Immature natural killer cell (primary cell): ENCODE data around the gene CSMD2. TPM values are rescaled to one million over a fixed set of nuclear protein-coding genes. Genes with fewer than 3 reads are reported as not detected.

Experiments
- DNase-seq, 3 donors: peaks; one replicate each; pipeline ENCODE4 v3.0.0; 2022; ENCODE audit warnings: mixed read lengths in 1 of 3
- H3K27ac Mint-ChIP-seq, 6 donors: one replicate each; pipeline ENCODE4 v1.8.0; 2020; ENCODE audit warnings: mixed read lengths in 6 of 6, mild to moderate bottlenecking in 5 of 6, inconsistent platforms in 4 of 6, moderate library complexity in 3 of 6
- H3K27me3 Mint-ChIP-seq, 3 donors: one replicate each; pipeline ENCODE4 v1.8.0; 2020 to 2021; ENCODE audit warnings: low read depth in 3 of 3, mild to moderate bottlenecking in 3 of 3, mixed read lengths in 3 of 3, moderate library complexity in 3 of 3, inconsistent platforms in 1 of 3
- H3K36me3 Mint-ChIP-seq, 3 donors: one replicate each; pipeline ENCODE4 v1.8.0; 2020; ENCODE audit warnings: mixed read lengths in 3 of 3, inconsistent platforms in 2 of 3, mild to moderate bottlenecking in 2 of 3
- H3K4me1 Mint-ChIP-seq, 2 donors: one replicate each; pipeline ENCODE4 v1.8.0; 2020; ENCODE audit warnings: inconsistent platforms in 2 of 2, mild to moderate bottlenecking in 2 of 2, mixed read lengths in 2 of 2, moderate library complexity in 1 of 2
- H3K4me3 Mint-ChIP-seq, 5 donors: one replicate each; pipeline ENCODE4 v1.8.0; 2020; ENCODE audit warnings: mild to moderate bottlenecking in 5 of 5, mixed read lengths in 5 of 5, inconsistent platforms in 3 of 5, moderate library complexity in 3 of 5
- H3K9me3 Mint-ChIP-seq, 6 donors: one replicate each; pipeline ENCODE4 v1.8.0; 2020; ENCODE audit warnings: mild to moderate bottlenecking in 6 of 6, mixed read lengths in 6 of 6, inconsistent platforms in 4 of 6, moderate library complexity in 3 of 6
- polyA plus RNA-seq, 3 donors: library from polyadenylated mRNA; unstranded; fragments of 300-500 nt; fragmentation: Illumina TruSeq; gene quantifications; one replicate each; pipeline ENCODE4 v1.2.3, GENCODE V29; 2021

CSMD2 gene
- polyA plus RNA-seq, 3 donors from 2014 or later, result not detected

DNA sequence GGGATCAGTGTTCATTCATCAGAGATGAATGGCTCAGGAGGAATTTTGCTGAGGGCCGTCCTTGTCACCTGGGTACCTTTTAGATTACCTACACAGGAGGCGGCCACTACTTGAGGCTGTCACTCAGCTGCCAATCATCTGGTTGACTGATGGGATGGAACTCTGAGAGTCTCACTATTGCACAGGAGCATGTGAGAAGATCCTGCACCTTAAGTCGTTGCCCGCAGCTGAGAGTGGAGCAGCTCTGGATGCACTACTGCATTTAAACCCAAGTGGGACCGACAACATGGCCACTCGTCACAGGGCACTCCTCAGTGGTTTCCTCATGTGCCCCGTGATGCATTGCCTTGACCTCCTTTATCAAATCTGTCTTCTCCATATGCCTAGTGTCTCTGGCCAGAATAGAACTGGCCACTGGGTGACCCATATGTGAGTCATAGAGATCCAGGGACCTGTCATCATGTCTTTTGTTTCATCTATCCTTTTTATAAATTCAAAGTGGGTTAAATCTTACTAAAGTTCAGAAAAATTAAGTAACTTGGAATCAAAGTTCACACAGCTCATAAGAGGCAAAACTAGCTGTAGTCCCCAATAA is 527.1 kb downstream of the CSMD2 start:
- no peak for DNase-seq
- Mint-ChIP-seq H3K9me3 (no peaks in the 10 kb centered on the region), H3K27ac (no peak overlapping the region), H3K4me1 (peaks cover 0 to 4% of the 10 kb centered on the region in 2 donors), H3K4me3 (no peak overlapping the region), H3K36me3 (no peaks in the 10 kb centered on the region), H3K27me3 (peaks cover 2 to 14% (median 9%) of the 10 kb centered on the region in 3 donors)

DNA sequence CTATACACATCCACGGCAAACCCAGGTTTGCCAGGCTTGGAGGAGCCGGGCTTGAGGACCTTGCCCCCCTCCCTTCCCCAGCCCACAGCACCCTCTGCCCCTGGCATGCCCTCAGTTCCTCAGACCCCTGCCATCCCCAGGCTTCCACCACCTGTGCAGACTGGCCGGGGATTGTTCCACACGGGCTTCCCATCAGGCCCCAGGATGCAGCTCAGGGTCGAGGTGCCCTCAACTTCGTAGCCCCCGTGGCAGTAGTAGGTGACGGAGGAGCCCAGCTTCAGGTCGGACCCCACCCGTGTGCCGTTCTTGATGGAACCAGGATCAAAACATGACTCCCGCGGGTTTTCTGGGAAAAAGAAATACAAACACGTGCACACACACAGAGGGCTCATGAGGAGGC is 528.8 kb downstream of the CSMD2 start:
- no peak overlapping the region for H3K4me3 Mint-ChIP-seq
- H3K4me1 Mint-ChIP-seq, result peaks cover 0 to 4% of the 10 kb centered on the region in 2 donors
- peaks cover 0 to 9% (median 9%) of the 10 kb centered on the region in 3 donors for H3K27me3 Mint-ChIP-seq
- no peaks in the 10 kb centered on the region for H3K36me3 Mint-ChIP-seq
- no peaks in the 10 kb centered on the region for H3K9me3 Mint-ChIP-seq
- DNase-seq, result no peak
- no peak overlapping the region for H3K27ac Mint-ChIP-seq

DNA sequence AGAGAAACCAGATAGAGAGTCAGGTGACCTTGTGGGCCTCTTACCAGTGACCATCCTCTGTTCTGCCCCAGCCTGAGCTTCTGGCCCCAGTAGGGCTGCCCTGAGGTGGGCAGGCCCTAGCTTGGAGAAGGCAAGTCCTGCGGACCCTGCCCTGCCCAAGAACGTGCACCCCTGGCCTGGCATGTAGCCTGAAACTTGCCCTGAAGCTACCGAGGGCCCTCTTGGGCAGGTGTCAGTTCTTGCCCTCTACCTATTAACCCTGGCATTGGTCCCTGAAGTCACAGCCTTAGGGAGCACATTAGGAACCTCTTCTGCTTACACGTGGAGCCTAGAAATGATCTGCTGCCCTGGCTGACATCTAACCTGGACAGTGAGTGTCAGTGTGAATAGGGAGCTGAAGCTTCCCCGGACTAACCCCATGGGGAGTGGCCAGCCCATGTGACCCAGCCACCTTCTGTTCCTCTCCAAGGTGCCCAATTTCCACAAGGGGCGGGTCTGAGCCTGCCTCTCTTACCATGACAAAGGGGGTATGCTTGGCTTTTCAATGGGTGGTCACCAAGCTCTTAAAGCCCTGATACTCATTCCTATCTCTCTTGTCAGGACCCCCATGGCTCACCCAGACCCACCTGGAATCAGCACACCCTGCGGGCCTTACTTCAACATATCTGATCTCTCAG is 529.6 kb downstream of the CSMD2 start:
- H3K27me3 Mint-ChIP-seq, result peaks cover 0 to 9% (median 9%) of the 10 kb centered on the region in 3 donors
- no peak overlapping the region for H3K27ac Mint-ChIP-seq
- H3K36me3 Mint-ChIP-seq, result no peaks in the 10 kb centered on the region
- H3K9me3 Mint-ChIP-seq, result no peaks in the 10 kb centered on the region
- peaks cover 0 to 4% of the 10 kb centered on the region in 2 donors for H3K4me1 Mint-ChIP-seq
- no peak for DNase-seq
- H3K4me3 Mint-ChIP-seq, result no peak overlapping the region

DNA sequence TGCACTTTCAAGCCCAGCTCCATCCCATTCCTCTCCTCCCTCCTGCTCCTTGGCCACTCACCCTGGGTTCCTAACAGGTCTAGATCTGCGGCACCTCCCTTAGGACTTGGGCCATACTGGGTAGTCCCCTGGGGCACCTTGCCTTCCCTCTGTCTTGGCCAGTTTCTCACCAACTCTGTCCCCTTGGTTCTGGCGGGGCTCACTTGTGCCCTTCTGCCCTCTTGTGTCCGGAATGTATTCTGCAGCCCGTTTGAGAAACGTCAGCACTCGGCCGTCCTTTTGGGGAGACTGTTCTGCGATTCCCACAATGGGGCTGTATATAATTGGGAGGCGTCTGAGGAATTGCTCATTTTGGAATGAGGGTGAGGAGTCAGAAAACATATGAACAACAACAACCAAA is 530.2 kb downstream of the CSMD2 start:
- Mint-ChIP-seq H3K27me3 (peaks cover 0 to 9% (median 9%) of the 10 kb centered on the region in 3 donors), H3K9me3 (no peaks in the 10 kb centered on the region), H3K36me3 (no peaks in the 10 kb centered on the region)

DNA sequence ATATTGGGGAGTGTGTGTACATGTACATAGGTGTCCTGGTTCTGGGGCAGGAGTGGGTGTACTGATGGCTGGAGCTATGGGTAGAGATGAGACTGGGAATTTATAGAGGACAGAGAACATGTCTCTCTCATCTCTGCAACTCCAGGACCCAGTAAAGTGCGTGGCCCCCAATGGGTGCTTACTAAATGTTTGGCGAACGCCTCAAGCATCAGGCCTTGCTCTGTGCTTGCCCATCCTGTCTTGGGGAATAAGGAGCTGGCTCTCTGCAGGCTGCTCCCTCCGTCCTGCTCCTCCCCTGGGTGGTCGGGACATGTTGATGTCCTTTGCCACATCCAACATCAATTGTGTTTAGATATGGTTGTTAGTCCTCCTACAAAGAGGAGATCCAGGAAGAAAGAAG is 530.9 kb downstream of the CSMD2 start:
- H3K9me3 Mint-ChIP-seq, result no peaks in the 10 kb centered on the region

More for the DNA sequence above, 530.2 kb downstream of the CSMD2 start:
- Mint-ChIP-seq H3K4me3 (no peak overlapping the region), H3K4me1 (peaks cover 0 to 4% of the 10 kb centered on the region in 2 donors), H3K27ac (no peak overlapping the region)
- no peak for DNase-seq

DNA sequence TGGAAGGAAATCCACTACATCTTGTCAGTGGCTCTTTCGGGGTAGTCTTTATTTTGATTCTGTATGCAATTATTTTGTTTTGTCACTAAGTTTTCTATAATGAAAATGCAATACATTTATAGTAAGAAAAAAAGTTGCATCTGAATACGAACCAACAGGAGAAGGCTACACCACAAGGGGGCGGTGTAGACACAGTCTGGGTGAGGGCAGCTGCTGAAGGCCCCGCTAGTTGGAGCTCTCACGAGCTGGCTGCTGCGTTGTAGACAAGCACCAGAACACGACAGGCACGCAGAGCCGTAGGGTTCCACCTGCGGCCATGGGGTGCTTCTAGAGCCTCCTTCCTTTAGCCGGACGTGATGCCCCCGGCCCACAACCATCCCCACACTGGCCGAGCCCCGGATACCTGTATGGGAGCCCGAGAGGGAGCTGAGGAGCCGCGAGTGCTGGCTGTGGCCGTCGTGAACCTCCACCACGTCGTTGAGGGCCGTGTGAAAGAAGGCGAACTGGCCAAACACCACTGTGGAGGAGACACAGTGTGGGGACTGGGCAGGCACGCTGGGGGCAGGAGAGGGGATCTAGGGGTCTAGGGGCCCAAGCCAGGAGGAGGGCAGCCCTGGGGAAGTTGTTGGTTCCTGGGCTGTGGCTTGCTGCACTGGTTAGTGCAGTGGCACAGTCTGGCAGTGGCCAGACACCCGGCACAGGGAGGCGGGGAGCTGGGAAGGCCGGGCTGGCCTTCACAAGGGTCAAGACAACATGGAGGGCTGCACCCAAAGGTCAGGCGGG is 531.8 kb downstream of the CSMD2 start:
- peak; percentile 61 to 67 (median 64) for DNase-seq
- H3K36me3 Mint-ChIP-seq, result no peaks in the 10 kb centered on the region
- no peaks in the 10 kb centered on the region for H3K9me3 Mint-ChIP-seq
- H3K27me3 Mint-ChIP-seq, result peaks cover under 1 to 10% (median 8%) of the 10 kb centered on the region in 3 donors
- H3K4me1 Mint-ChIP-seq, result peaks cover 0 to 4% of the 10 kb centered on the region in 2 donors
- H3K4me3 Mint-ChIP-seq, result peak overlapping the region in 1 of 5 donors; percentile 27
- no peak overlapping the region for H3K27ac Mint-ChIP-seq

More for the DNA sequence above, 530.9 kb downstream of the CSMD2 start:
- Mint-ChIP-seq H3K36me3 (no peaks in the 10 kb centered on the region), H3K4me1 (peaks cover 0 to 4% of the 10 kb centered on the region in 2 donors), H3K27me3 (peaks cover 0 to 9% (median 9%) of the 10 kb centered on the region in 3 donors), H3K4me3 (no peak overlapping the region), H3K27ac (no peak overlapping the region)
- DNase-seq, result no peak

DNA sequence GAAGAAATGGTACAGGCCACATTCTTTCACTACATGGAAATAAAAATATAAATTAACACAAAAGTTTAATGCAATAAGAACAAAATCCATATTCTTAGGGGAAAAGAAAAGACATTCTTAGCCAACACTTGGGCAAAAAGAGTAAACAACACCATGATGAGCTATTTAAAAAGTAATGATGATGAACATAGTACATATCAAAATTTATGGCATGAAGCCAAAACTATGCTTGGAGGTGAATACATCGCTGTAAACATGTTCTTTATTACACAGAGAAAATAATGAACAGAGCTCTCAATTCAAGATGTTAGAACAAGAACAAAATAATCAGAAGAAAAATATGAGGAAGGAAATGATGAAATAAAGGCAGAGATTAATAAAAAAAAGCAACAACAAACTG is 534.3 kb downstream of the CSMD2 start:
- no peak for DNase-seq
- H3K9me3 Mint-ChIP-seq, result peaks cover 0 to 2% (median 0%) of the 10 kb centered on the region in 6 donors
- peaks cover 0 to 4% of the 10 kb centered on the region in 2 donors for H3K4me1 Mint-ChIP-seq
- H3K4me3 Mint-ChIP-seq, result no peak overlapping the region
- no peak overlapping the region for H3K27ac Mint-ChIP-seq
- no peaks in the 10 kb centered on the region for H3K36me3 Mint-ChIP-seq
- H3K27me3 Mint-ChIP-seq, result peaks cover 2 to 13% (median 12%) of the 10 kb centered on the region in 3 donors

DNA sequence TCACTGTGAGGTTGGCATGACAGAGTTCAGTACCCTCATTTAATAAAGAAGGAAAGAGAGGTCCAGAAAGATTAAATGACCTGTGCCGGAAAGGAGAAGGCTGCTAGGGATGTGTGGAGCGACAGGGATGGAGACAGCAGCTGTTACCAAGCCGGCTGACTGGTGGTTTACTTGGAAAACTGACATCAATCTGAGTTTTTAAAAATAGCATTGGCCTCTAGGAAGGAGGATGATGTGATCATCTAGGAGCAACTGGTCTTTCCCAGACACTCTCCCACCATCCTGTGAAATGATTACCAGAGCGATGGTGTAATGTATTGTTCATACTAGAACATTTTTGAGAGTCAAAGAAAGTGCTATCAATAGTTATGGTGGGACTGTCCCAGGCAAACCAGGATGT is 538.2 kb downstream of the CSMD2 start:
- Mint-ChIP-seq H3K9me3 (peaks cover 0 to 2% (median 0%) of the 10 kb centered on the region in 6 donors), H3K4me3 (no peak overlapping the region), H3K4me1 (no peaks in the 10 kb centered on the region), H3K27ac (no peak overlapping the region), H3K36me3 (no peaks in the 10 kb centered on the region), H3K27me3 (peaks cover 4 to 9% (median 5%) of the 10 kb centered on the region in 3 donors)
- DNase-seq, result no peak

DNA sequence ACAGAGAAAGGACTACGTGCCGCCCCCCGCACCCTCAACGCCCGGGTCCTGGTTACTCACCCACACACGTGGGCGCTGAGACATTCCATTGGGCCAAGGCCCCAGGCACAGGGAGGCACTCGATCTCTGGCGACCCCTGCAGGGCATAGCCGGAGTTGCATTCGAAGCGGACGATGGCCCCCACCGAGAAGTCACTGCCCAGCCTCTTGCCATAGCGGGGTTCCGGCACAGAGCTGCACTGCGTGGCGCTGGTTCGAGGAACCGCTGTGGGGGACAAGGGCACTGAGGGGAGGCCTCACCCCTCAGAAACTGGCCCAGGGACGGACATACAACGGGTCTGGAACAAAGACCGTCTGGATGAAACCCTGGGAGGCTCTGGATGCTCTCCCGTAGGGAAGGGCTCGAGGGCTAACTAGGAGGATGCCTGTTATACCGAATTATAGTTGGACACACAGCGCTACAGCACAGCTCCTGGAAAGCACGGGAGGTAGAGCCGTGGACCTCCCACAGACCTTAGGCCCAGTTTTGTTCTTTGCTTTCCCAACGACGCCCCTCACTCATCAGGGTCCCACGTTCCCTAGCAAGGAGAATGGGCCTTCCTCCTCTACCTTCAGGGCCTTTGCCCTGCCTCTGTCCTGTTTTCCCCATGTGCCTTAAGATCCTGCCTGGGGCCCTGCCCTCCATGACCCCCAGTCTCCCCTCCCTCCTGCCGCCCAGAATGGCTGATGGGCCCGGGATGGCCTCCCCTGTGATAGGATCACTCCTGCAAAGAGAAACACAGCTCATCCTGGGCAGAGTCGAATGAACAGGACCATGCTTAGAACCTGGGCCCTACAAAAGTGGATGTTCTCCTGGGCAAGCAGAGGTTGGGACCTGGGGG is 539.8 kb downstream of the CSMD2 start:
- H3K27me3 Mint-ChIP-seq, result peaks cover 4 to 8% (median 5%) of the 10 kb centered on the region in 3 donors
- no peak for DNase-seq
- H3K4me3 Mint-ChIP-seq, result no peak overlapping the region
- no peak overlapping the region for H3K27ac Mint-ChIP-seq
- peaks cover 0 to 2% (median 0%) of the 10 kb centered on the region in 6 donors for H3K9me3 Mint-ChIP-seq
- no peaks in the 10 kb centered on the region for H3K36me3 Mint-ChIP-seq
- H3K4me1 Mint-ChIP-seq, result no peaks in the 10 kb centered on the region

DNA sequence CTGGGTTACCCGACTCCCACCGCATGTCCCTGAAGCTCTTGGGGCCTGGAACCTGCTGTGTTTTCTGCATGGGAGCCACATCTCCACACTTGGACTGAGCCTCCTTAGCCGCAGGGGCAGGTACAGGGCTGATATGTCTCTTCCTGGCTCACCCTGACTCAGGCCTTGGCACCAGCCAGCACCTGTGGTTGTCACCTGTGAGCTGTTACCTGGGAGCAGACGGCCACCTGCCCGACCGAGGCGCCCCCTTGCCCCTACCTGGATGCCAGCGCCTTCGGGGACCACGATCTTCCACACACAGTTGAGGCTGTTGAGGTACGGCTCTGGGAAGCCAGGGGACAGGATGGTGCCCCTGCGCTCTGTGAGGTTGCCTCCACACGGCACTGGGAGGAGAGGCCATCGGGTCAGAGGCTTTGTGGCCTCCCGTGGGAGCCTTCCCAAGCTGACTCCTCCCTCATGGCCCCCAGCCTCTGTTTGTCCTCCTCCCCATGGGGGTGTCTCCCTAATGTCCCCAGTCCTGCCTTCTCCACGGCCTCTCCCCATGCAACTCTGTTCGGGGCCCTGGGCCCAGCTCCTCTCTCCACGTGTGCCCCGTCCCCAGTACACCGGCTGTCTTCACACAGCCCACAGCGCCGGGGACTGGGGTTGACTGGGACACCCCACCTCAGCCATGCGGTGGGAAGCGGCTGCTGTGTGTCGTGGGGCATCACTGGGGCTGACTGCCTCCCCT is 540.6 kb downstream of the CSMD2 start:
- H3K27ac Mint-ChIP-seq, result no peak overlapping the region

DNA sequence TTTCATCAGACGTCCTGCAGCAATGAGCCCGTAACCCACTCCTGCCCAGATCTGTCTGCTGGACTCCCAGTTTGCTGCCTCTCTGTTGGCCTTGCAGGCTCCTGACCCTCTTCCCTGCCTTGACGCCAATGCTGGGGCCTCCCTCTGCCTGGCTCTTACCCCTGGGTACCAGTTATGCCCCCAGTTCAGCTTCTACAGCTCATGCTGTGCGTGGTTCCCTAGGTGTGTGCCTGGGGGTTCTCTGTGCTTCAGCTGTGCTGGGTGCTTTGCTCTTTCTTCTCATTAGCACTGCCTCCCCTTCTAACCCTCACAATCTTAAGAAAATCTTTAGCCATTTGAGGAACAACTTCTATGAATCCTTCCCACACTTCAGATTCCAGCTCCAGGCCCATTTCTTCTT is 541.2 kb downstream of the CSMD2 start:
- Mint-ChIP-seq H3K9me3 (peaks cover 0 to 2% (median 0%) of the 10 kb centered on the region in 6 donors), H3K27ac (no peak overlapping the region), H3K27me3 (peaks cover 4 to 8% (median 5%) of the 10 kb centered on the region in 3 donors), H3K4me3 (no peak overlapping the region), H3K36me3 (no peaks in the 10 kb centered on the region), H3K4me1 (no peaks in the 10 kb centered on the region)
- DNase-seq, result no peak

More for the DNA sequence above, 540.6 kb downstream of the CSMD2 start:
- peaks cover 0 to 2% (median 0%) of the 10 kb centered on the region in 6 donors for H3K9me3 Mint-ChIP-seq
- no peaks in the 10 kb centered on the region for H3K4me1 Mint-ChIP-seq
- no peak overlapping the region for H3K4me3 Mint-ChIP-seq
- DNase-seq, result no peak
- peaks cover 4 to 8% (median 5%) of the 10 kb centered on the region in 3 donors for H3K27me3 Mint-ChIP-seq
- no peaks in the 10 kb centered on the region for H3K36me3 Mint-ChIP-seq

DNA sequence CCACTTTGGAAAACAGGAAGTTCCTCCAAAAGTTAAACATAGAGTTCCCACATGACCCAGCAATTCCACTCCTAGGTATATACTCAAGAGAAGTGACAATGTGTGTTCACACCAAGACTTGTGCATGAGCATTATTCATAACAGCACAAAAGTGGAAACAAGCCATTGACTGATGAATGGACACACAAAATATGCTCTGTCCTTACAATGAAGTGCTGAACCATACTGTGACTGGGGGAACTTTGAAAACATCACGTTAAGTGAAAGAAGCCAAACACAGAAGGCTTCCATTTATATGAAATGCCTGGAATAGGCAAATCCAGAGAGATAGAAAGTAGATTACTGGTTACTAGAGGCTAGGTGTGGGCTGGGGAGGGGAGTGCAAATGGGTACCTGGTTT is 542.3 kb downstream of the CSMD2 start:
- Mint-ChIP-seq H3K27ac (no peak overlapping the region), H3K36me3 (no peaks in the 10 kb centered on the region), H3K4me1 (no peaks in the 10 kb centered on the region), H3K27me3 (peaks cover 4 to 9% (median 4%) of the 10 kb centered on the region in 3 donors), H3K9me3 (peaks cover 0 to 2% (median 0%) of the 10 kb centered on the region in 6 donors), H3K4me3 (no peak overlapping the region)
- DNase-seq, result no peak

DNA sequence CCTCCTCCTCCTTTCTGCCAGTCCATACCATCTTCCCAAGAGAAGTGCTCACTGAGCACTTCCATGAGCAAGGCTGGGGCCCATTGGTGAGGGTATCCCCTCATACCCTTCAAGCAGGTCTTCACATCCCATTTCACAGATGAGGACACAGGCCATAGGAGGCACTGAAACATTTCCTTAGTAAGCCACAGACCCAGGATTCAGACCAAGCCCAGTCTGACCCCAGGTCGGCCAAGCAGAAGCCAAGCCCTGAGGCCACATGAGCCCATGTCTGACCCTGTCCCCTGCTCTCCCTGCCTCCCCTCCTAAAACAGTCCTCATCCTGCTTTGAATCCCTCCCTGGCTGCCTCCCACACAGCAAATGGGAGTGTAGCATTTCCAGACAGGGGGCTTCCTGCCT is 546.4 kb downstream of the CSMD2 start:
- no peak for DNase-seq
- peaks cover 5 to 14% (median 11%) of the 10 kb centered on the region in 3 donors for H3K27me3 Mint-ChIP-seq
- H3K27ac Mint-ChIP-seq, result no peak overlapping the region
- H3K9me3 Mint-ChIP-seq, result no peaks in the 10 kb centered on the region
- H3K4me1 Mint-ChIP-seq, result no peaks in the 10 kb centered on the region
- no peaks in the 10 kb centered on the region for H3K36me3 Mint-ChIP-seq
- H3K4me3 Mint-ChIP-seq, result no peak overlapping the region
